GM21737 (cell line): ENCODE measurements around the gene PCDHA11.
"Not testable (repeated sequence)": the region's sequence is repeated elsewhere in the genome, so short reads cannot be mapped to it uniquely, and the experiment has no call there.

ENCODE experiments used
- ATAC-seq: cut with Tn5 transposase; IDR thresholded peaks from one replicate; pipeline ENCODE4 v1.9.1; 2021; ENCODE audit warnings: mild to moderate bottlenecking, moderate library complexity; ENCODE audit not compliant: unreplicated experiment

Gene PCDHA11, protein sequence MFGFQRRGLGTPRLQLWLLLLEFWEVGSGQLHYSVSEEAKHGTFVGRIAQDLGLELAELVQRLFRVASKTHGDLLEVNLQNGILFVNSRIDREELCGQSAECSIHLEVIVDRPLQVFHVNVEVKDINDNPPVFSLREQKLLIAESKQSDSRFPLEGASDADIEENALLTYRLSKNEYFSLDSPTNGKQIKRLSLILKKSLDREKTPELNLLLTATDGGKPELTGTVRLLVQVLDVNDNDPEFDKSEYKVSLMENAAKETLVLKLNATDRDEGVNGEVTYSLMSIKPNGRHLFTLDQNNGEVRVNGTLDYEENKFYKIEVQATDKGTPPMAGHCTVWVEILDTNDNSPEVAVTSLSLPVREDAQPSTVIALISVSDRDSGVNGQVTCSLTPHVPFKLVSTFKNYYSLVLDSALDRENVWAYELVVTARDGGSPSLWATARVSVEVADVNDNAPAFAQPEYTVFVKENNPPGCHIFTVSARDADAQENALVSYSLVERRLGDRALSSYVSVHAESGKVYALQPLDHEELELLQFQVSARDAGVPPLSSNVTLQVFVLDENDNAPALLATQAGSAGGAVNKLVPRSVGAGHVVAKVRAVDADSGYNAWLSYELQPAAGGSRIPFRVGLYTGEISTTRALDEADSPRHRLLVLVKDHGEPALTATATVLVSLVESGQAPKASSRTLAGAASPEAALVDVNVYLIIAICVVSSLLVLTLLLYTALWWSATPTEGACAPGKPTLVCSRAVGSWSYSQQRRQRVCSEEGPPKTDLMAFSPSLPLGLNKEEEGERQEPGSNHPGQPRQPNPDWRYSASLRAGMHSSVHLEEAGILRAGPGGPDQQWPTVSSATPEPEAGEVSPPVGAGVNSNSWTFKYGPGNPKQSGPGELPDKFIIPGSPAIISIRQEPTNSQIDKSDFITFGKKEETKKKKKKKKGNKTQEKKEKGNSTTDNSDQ

DNA sequence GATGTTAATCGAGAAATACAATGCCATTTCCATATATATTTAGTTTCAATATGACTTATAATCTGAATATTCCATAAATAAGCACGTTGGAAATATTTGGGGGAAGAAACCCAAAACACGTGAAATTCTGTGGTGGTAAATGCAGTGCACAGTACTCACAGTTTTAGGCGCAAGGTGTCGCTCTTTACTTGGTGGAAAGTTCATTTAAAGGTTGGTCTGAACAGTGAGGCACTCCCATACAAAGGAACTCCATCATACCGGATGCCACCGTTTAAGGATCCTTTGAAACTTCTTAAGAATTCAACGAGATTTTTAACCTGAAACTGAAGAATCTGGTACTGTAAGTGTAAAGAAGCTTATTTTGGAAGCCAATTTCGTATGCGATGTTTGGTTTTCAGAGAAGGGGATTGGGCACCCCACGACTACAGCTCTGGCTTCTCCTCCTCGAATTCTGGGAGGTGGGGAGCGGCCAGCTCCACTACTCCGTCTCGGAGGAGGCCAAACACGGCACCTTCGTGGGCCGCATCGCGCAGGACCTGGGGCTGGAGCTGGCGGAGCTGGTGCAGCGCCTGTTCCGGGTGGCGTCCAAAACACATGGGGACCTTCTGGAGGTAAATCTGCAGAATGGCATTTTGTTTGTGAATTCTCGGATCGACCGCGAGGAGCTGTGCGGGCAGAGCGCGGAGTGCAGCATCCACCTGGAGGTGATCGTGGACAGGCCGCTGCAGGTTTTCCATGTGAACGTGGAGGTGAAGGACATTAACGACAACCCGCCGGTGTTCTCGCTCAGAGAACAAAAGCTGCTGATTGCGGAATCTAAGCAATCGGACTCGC is at the start of gene PCDHA11:
Gene PCDHA11 (plus strand): TSS at position 237 of the 834 bp plus-strand sequence. CDS start 147 bp downstream, at position 384.
- no peak for ATAC-seq

DNA sequence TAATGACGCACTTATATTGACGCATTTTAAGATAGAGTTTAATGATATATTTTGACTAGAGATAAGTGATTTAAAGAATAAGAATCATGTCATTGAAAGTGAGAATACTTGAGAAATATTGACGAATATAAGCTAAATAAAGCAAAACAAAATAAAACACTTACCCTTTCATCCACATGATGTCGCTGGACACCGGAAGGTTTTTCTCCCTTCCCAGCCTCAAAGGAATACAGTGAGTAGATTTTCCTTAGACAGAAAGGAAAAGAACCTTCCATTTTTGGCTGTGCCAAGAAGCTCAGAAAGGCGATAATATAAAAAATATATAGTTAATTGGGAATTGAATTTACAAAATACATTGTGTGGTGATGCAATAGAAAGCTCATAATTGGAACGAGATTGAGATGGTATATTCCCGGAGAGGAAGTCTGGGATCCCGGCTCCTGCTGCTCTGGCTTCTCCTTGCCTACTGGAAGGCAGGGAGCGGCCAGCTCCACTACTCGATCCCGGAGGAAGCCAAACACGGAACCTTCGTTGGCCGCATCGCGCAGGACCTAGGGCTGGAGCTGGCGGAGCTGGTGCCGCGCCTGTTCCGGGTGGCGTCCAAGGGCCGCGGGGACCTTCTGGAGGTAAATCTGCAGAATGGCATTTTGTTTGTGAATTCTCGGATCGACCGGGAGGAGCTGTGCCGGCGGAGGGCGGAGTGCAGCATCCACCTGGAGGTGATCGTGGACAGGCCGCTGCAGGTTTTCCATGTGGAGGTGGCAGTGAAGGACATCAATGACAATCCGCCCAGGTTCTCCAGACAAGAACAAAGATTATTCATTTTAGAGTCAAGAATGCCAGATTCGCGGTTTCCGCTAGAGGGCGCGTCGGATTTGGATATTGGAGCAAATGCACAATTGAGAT is 47.1 kb upstream of the PCDHA11 start, which contains the start of gene PCDHA5:
Gene PCDHA5 (plus strand): TSS at position 239 of the 906 bp plus-strand sequence.
- no peak for ATAC-seq

DNA sequence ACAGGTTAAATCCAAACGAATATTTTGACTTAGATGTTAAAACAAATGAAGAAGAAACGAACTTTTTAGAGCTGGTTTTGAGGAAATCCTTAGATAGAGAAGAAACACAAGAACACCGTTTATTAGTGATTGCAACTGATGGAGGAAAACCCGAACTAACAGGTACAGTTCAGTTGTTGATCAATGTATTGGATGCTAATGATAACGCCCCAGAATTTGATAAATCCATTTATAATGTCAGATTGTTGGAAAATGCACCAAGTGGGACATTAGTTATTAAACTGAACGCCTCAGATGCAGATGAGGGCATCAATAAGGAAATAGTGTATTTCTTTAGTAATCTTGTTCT is 46.5 kb upstream of the PCDHA11 start:
- ATAC-seq: no peak

DNA sequence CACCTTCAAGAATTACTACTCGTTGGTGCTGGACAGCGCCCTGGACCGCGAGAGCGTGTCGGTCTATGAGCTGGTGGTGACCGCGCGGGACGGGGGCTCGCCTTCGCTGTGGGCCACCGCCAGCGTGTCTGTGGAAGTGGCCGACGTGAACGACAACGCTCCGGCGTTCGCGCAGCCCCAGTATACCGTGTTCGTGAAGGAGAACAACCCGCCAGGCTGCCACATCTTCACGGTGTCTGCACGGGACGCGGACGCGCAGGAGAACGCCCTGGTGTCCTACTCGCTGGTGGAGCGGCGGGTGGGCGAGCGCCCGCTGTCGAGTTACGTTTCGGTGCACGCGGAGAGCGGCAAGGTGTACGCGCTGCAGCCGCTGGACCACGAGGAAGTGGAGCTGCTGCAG is 45.8 kb upstream of the PCDHA11 start:
- not testable (repeated sequence) for ATAC-seq

DNA sequence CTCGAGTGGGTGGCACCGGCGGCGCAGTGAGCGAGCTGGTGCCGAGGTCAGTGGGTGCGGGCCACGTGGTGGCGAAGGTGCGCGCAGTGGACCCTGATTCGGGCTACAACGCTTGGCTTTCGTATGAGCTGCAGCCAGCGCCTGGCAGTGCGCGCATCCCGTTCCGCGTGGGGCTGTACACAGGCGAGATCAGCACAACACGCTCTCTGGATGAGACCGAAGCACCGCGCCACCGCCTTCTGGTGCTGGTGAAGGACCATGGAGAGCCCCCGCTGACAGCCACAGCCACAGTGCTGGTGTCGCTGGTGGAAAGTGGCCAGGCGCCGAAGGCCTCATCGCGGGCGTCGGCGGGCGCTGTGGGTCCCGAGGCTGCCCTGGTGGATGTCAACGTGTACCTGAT is 45.3 kb upstream of the PCDHA11 start:
- no peak for ATAC-seq

DNA sequence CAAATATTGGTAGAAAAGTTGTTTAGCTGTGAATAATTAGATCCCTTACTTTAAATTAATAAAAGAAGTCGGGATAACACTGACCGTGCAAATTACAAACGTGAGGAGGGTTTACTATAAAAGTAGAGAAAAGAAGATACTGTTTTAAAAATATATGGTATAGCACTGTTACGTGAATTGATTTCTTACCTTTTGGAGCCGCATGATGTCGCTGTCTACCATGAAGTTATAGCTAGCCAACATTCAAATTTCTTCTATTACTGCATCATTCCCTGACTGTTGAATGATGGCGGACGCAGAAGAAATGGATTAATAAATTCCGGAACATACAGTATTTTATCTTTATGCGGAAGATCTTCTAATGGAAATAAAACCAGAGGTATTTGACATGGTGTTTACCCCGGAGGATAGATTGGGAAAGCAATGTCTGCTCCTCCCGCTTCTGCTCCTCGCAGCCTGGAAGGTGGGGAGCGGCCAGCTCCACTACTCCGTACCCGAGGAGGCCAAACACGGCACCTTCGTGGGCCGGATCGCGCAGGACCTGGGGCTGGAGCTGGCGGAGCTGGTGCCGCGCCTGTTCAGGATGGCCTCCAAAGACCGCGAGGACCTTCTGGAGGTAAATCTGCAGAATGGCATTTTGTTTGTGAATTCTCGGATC is 40.9 kb upstream of the PCDHA11 start, which contains the start of gene PCDHA6:
Gene PCDHA6 (plus strand): TSS at position 257 of the 658 bp plus-strand sequence. CDS start 132 bp downstream, at position 389.
- no peak for ATAC-seq

DNA sequence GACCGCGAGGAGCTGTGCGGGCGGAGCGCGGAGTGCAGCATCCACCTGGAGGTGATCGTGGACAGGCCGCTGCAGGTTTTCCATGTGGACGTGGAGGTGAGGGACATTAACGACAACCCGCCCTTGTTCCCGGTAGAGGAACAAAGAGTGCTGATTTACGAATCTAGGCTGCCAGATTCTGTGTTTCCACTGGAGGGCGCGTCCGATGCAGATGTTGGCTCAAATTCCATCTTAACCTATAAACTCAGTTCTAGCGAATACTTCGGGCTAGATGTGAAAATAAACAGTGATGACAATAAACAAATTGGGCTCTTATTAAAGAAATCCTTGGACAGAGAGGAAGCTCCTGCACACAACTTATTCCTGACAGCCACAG is 40.4 kb upstream of the PCDHA11 start:
- ATAC-seq: no peak

DNA sequence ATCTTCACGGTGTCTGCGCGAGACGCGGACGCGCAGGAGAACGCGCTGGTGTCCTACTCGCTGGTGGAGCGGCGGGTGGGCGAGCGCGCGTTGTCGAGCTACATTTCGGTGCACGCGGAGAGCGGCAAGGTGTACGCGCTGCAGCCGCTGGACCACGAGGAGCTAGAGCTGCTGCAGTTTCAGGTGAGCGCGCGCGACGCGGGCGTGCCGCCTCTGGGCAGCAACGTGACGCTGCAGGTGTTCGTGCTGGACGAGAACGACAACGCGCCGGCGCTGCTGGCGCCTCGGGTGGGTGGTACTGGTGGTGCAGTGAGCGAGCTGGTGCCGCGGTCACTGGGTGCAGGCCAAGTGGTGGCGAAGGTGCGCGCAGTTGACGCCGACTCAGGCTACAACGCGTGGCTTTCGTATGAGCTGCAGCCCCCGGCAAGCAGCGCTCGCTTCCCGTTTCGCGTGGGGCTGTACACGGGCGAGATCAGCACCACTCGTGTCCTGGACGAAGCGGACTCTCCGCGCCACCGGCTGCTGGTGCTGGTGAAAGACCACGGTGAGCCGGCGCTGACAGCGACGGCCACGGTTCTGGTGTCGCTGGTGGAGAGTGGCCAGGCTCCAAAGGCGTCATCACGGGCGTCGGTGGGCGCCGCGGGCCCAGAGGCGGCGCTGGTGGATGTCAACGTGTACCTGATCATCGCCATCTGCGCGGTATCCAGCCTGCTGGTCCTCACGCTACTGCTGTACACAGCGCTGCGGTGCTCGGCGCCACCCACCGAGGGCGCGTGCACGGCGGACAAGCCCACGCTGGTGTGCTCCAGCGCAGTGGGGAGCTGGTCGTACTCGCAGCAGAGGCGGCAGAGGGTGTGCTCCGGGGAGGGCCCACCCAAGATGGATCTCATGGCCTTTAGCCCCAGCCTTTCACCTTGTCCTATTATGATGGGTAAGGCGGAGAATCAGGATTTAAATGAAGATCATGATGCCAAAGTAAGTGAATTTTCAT is 39.0 kb upstream of the PCDHA11 start:
- not testable (repeated sequence) for ATAC-seq

DNA sequence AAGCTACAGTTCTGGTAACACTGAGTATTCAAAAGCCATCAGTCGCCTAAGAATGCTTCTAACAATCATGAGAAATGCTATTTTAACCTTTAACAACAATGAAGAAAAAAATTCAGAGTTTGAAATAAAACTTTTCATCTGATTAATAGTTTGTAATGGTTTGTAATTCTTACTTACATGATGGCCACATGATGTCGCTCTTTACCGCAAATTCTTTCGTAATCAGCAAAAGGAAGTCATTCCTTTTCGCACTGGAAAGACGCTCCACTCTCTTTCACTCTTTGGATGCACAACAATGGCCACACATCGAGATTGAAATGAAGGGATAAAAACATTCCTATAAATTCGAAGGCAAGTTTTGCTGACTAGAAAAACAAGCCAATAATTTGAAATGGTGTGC is 34.8 kb upstream of the PCDHA11 start, which contains the start of gene PCDHA7:
Gene PCDHA7 (plus strand): TSS at position 277 of the 400 bp plus-strand sequence. CDS start 115 bp downstream, at position 392.
- ATAC-seq: no peak

DNA sequence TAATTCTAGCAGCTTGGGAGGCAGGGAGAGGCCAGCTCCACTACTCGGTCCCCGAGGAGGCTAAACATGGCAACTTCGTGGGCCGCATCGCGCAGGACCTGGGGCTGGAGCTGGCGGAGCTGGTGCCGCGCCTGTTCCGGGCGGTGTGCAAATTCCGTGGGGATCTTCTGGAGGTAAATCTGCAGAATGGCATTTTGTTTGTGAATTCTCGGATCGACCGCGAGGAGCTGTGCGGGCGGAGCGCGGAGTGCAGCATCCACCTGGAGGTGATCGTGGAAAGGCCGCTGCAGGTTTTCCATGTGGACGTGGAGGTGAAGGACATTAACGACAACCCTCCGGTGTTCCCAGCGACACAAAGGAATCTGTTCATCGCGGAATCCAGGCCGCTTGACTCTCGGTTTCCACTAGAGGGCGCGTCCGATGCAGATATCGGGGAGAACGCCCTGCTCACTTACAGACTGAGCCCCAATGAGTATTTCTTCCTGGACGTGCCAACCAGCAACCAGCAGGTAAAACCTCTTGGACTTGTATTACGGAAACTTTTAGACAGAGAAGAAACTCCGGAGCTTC is 34.2 kb upstream of the PCDHA11 start:
- not testable (repeated sequence) for ATAC-seq

DNA sequence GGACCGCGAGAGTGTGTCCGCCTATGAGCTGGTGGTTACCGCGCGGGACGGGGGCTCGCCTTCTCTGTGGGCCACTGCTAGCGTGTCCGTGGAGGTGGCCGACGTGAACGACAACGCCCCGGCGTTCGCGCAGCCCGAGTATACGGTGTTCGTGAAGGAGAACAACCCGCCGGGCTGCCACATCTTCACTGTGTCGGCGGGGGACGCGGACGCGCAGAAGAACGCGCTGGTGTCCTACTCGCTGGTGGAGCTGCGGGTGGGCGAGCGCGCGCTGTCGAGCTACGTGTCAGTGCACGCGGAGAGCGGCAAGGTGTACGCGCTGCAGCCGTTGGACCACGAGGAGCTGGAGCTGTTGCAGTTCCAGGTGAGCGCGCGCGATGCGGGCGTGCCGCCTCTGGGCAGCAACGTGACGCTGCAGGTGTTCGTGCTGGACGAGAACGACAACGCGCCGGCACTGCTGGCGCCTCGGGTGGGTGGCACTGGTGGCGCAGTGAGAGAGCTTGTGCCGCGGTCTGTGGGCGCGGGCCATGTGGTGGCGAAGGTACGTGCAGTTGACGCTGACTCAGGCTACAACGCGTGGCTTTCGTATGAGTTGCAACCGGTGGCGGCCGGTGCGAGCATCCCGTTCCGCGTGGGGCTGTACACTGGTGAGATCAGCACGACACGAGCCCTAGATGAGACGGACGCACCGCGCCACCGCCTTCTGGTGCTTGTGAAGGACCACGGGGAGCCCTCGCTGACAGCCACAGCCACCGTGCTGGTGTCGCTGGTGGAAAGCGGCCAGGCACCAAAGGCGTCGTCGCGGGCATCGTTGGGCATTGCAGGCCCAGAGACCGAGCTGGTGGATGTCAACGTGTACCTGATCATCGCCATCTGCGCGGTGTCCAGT is 32.9 kb upstream of the PCDHA11 start:
- ATAC-seq: no peak

DNA sequence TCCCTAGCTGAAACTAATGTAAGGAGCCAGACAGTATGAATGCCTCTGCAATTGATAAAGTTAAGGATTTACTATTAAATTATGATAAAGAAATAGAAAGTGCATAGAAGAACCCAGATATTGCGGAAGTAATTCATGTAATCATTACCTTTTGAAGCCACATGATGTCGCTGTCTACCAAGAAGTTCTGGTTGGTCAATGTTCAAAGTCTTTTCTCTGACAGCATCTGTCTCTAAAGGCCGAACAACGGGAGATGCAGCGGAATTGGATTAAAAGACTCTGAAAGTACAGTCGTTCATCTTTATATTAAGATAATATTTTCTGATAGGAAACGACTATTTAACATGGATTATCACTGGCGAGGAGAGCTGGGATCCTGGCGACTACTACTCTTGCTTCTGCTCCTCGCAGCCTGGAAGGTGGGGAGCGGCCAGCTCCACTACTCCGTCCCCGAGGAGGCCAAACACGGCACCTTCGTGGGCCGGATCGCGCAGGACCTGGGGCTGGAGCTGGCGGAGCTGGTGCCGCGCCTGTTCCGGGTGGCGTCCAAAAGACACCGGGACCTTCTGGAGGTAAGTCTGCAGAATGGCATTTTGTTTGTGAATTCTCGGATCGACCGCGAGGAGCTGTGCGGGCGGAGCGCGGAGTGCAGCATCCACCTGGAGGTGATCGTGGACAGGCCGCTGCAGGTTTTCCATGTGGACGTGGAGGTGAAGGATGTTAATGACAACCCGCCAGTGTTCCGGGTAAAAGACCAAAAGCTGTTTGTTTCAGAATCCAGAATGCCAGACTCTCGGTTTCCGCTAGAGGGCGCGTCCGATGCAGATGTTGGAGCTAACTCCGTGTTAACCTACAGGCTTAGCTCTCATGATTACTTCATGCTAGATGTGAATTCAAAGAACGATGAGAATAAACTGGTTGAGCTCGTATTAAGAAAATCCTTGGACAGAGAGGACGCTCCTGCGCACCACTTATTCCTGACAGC is 27.5 kb upstream of the PCDHA11 start, which contains the start of gene PCDHA8:
Gene PCDHA8 (plus strand): TSS at position 210 of the 985 bp plus-strand sequence. CDS start 135 bp downstream, at position 345.
- ATAC-seq: no peak

DNA sequence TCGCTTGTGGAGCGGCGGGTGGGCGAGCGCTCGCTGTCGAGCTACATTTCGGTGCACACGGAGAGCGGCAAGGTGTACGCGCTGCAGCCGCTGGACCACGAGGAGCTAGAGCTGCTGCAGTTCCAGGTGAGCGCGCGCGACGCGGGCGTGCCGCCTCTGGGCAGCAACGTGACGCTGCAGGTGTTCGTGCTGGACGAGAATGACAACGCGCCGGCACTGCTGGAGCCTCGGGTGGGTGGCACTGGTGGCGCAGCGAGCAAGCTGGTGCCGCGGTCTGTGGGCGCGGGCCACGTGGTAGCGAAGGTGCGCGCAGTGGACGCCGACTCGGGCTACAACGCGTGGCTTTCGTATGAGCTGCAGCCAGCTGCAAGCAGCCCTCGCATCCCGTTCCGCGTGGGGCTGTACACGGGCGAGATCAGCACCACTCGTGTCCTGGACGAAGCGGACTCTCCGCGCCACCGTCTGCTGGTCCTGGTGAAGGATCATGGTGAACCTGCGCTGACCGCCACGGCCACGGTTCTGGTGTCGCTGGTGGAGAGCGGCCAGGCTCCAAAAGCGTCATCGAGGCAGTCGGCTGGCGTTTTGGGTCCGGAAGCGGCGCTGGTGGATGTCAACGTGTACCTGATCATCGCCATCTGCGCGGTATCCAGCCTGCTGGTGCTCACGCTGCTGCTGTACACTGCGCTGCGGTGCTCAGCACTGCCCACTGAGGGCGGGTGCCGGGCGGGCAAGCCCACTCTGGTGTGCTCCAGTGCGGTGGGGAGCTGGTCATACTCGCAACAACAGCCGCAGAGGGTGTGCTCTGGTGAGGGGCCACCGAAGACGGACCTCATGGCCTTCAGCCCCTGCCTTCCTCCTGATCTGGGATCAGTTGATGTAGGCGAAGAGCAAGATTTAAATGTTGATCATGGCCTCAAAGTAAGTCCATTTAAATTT is 25.7 kb upstream of the PCDHA11 start:
- no peak for ATAC-seq
